Loucy (cell line): ENCODE measurements around the gene NKAP.
"Not testable (repeated sequence)": the region's sequence is repeated elsewhere in the genome, so short reads cannot be mapped to it uniquely, and the experiment has no call there.

ENCODE experiments used
- H2AFZ ChIP-seq: fragments of 200-600 bp; sonication (generic); 2 replicates; pipeline ENCODE4 v1.6.0; 2016; ENCODE audit warnings: antibody characterized with exemption, mild to moderate bottlenecking, low read length, moderate library complexity
- H3F3A ChIP-seq: fragments of 200-600 bp; 2 replicates; pipeline ENCODE4 v1.6.0; 2016; ENCODE audit warnings: antibody characterized with exemption, low read depth, mild to moderate bottlenecking
- H3K27me3 ChIP-seq: fragments of 200-600 bp; sonication (generic); 2 replicates; pipeline ENCODE4 v1.6.1; 2014; ENCODE audit warnings: low read length, mild to moderate bottlenecking; ENCODE audit not compliant: insufficient read depth, poor library complexity, severe bottlenecking
- H3K36me3 ChIP-seq: fragments of 200-600 bp; sonication (generic); 2 replicates; pipeline ENCODE4 v1.6.1; 2016; ENCODE audit warnings: low read length; ENCODE audit not compliant: insufficient read depth
- H3K4me1 ChIP-seq: fragments of 200-600 bp; sonication (generic); 2 replicates; pipeline ENCODE4 v1.5.1; 2014; ENCODE audit warnings: low read length, mild to moderate bottlenecking; ENCODE audit not compliant: insufficient read depth, poor library complexity, severe bottlenecking
- H3K4me2 ChIP-seq: fragments of 200-600 bp; sonication (generic); 2 replicates; pipeline ENCODE4 v1.6.0; 2014; ENCODE audit warnings: antibody characterized with exemption, low read length, low read depth, mild to moderate bottlenecking; ENCODE audit not compliant: poor library complexity, severe bottlenecking
- H3K4me3 ChIP-seq: fragments of 200-600 bp; sonication (generic); 2 replicates; pipeline ENCODE4 v1.5.1; 2014; ENCODE audit warnings: low read length, mild to moderate bottlenecking, mixed read lengths; ENCODE audit not compliant: poor library complexity, severe bottlenecking
- H3K79me2 ChIP-seq: fragments of 200-600 bp; sonication (generic); 2 replicates; pipeline ENCODE4 v1.6.1; 2014; ENCODE audit warnings: low read length; ENCODE audit not compliant: insufficient read depth
- H3K9ac ChIP-seq: fragments of 200-600 bp; sonication (generic); 2 replicates; pipeline ENCODE4 v1.6.0; 2014; ENCODE audit warnings: mild to moderate bottlenecking, low read depth, low read length, moderate library complexity; ENCODE audit not compliant: poor library complexity, severe bottlenecking
- H3K9me2 ChIP-seq: fragments of 200-600 bp; sonication (generic); replicated peaks from 2 replicates; pipeline ENCODE4 v1.6.1; 2016; ENCODE audit warnings: low read depth, low read length, mixed read lengths
- H3K9me3 ChIP-seq: fragments of 200-600 bp; sonication (generic); 2 replicates; pipeline ENCODE4 v1.6.1; 2014; ENCODE audit warnings: mild to moderate bottlenecking, antibody characterized with exemption, low read length, low read depth; ENCODE audit not compliant: insufficient read depth
- H4K20me1 ChIP-seq: fragments of 200-600 bp; sonication (generic); 2 replicates; pipeline ENCODE4 v1.6.0; 2014; ENCODE audit warnings: antibody characterized with exemption, low read length, mild to moderate bottlenecking; ENCODE audit not compliant: insufficient read depth, poor library complexity, severe bottlenecking
- EZH2phosphoT487 ChIP-seq: fragments of 200-600 bp; IDR thresholded peaks from 2 replicates; pipeline ENCODE4 v1.6.1; 2018; ENCODE audit warnings: antibody characterized with exemption, mild to moderate bottlenecking, moderate library complexity, borderline replicate concordance
- TF ChIP-seq, protein P1 (sequence below): fragments of 200-600 bp; sonication (generic); conservative IDR thresholded peaks from 2 replicates; pipeline ENCODE4 v1.5.1; 2014; ENCODE audit warnings: mild to moderate bottlenecking, antibody characterized with exemption, low read length

The NKAP gene

GRCh38 chrX:119971184-119971583 is 27.6 kb upstream of the NKAP start:
- no peak for TF ChIP-seq EZH2phosphoT487
- TF ChIP-seq, protein P1, sequence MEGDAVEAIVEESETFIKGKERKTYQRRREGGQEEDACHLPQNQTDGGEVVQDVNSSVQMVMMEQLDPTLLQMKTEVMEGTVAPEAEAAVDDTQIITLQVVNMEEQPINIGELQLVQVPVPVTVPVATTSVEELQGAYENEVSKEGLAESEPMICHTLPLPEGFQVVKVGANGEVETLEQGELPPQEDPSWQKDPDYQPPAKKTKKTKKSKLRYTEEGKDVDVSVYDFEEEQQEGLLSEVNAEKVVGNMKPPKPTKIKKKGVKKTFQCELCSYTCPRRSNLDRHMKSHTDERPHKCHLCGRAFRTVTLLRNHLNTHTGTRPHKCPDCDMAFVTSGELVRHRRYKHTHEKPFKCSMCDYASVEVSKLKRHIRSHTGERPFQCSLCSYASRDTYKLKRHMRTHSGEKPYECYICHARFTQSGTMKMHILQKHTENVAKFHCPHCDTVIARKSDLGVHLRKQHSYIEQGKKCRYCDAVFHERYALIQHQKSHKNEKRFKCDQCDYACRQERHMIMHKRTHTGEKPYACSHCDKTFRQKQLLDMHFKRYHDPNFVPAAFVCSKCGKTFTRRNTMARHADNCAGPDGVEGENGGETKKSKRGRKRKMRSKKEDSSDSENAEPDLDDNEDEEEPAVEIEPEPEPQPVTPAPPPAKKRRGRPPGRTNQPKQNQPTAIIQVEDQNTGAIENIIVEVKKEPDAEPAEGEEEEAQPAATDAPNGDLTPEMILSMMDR: no peak
- Histone ChIP-seq H2AFZ (no peak overlapping the region), H4K20me1 (no peaks in the 10 kb centered on the region)

DNA sequence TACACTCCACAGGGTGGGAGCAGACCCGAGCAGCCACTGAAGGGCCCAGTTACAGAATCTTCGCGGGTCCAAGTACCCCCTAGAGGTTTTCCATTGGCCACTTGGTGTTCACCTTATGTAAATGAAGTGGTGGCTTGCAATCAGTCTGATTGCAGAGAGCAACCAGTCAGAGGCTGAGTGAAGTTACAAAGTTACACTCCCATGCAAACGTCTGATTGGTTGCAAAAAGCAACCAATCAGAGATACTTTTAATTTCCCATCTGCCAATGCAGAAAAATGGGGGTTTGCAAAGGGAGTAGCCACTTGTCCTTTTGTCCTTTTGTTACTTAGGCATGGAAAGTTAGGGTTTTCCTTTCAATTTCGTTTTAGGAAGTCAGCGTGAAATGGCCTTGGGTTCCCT is 27.0 kb upstream of the NKAP start:
- H3K4me3 ChIP-seq: no peak overlapping the region
- H3K27me3 ChIP-seq: no peaks in the 10 kb centered on the region
- H3K9ac ChIP-seq: no peak overlapping the region
- H3K79me2 ChIP-seq: no peaks in the 10 kb centered on the region
- H3K4me2 ChIP-seq: no peak overlapping the region
- TF ChIP-seq, protein P1: no peak
- no peak for TF ChIP-seq EZH2phosphoT487
- no peaks in the 10 kb centered on the region for H4K20me1 ChIP-seq
- H3K9me3 ChIP-seq: no peaks in the 10 kb centered on the region
- no peaks in the 10 kb centered on the region for H3K4me1 ChIP-seq
- no peaks in the 10 kb centered on the region for H3K36me3 ChIP-seq
- no peaks in the 10 kb centered on the region for H3F3A ChIP-seq
- no peaks in the 10 kb centered on the region for H3K9me2 ChIP-seq
- H2AFZ ChIP-seq: no peak overlapping the region

More at GRCh38 chrX:119971184-119971583, 27.6 kb upstream of the NKAP start:
- no peaks in the 10 kb centered on the region for H3F3A ChIP-seq
- no peaks in the 10 kb centered on the region for H3K27me3 ChIP-seq
- H3K36me3 ChIP-seq: no peaks in the 10 kb centered on the region
- H3K4me2 ChIP-seq: no peak overlapping the region
- no peak overlapping the region for H3K4me3 ChIP-seq
- no peaks in the 10 kb centered on the region for H3K9me3 ChIP-seq
- H3K79me2 ChIP-seq: no peaks in the 10 kb centered on the region
- no peaks in the 10 kb centered on the region for H3K9me2 ChIP-seq
- H3K9ac ChIP-seq: no peak overlapping the region
- H3K4me1 ChIP-seq: no peaks in the 10 kb centered on the region

DNA sequence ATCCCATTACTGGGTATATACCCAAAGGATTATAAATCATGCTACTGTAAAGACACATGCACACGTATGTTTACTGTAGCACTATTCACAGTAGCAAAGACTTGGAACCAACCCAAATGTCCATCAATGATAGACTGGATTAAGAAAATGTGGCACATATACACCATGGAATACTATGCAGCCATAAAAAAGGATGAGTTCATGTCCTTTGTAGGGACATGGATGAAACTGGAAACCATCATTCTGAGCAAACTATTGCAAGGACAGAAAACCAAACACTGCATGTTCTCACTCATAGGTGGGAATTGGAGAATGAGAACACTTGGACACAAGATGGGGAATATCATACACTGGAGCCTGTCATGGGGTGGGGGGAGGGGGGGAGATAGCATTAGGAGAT is 23.3 kb upstream of the NKAP start:
- H3K9me3 ChIP-seq, H3K36me3 ChIP-seq, H4K20me1 ChIP-seq, H3K79me2 ChIP-seq, H3K27me3 ChIP-seq, H3K9me2 ChIP-seq, H3K9ac ChIP-seq, H3K4me2 ChIP-seq, H3K4me1 ChIP-seq, H2AFZ ChIP-seq, H3F3A ChIP-seq, H3K4me3 ChIP-seq: not testable (repeated sequence)

- Histone ChIP-seq H3K36me3 (no peaks in the 10 kb centered on the region), H3K9me3 (no peaks in the 10 kb centered on the region), H3K4me3 (no peak overlapping the region), H3K79me2 (no peaks in the 10 kb centered on the region), H3K27me3 (peaks cover 29% of the 10 kb centered on the region), H4K20me1 (no peaks in the 10 kb centered on the region), H3K9ac (no peak overlapping the region), H2AFZ (no peak overlapping the region), H3K9me2 (no peaks in the 10 kb centered on the region), H3F3A (no peaks in the 10 kb centered on the region), H3K4me2 (no peak overlapping the region), H3K4me1 (no peaks in the 10 kb centered on the region)
- TF ChIP-seq, protein P1: no peak
Measured at GRCh38 chrX:119960625-119961024, 17.1 kb upstream of the NKAP start.

DNA sequence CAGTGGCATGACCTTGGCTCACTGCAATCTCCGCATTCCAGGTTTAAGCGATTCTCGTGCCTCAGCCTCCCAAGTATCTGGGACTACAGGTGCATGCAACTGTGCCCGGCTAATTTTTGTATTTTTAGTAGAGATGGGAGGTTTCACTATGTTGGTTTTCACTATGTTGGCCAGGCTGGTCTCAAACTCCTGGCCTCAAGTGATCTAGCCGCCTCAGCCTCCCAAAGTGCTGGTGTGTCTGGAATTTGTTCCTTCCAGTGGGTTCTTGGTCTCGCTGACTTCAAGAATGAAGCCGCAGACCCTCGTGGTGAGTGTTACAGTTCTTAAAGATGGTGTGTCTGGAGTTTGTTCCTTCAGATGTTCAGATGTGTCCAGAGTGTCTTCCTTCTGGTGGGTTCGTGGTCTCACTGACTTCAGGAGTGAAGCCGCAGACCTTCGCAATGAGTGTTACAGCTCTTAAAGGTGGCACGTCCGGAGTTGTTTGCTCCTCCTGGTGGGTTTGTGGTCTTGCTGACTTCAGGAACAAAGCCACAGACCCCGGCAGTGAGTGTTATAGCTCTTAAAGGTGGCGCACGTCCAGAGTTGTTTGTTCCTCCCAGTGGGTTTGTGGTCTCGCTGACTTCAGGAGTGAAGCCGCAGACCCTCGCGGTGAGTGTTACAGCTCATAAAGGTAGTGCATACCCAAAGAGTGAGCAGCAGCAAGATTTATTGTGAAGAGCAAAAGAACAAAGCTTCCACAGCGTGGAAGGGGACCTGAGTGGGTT is 12.4 kb upstream of the NKAP start:
- H3K9me3 ChIP-seq, H3K4me2 ChIP-seq, H3K4me1 ChIP-seq, H3K79me2 ChIP-seq, H3K9me2 ChIP-seq, H2AFZ ChIP-seq, H3K4me3 ChIP-seq, H3K9ac ChIP-seq, H3F3A ChIP-seq, H3K36me3 ChIP-seq, H4K20me1 ChIP-seq: not testable (repeated sequence)
- peaks cover 64% of the 10 kb centered on the region for H3K27me3 ChIP-seq
